PC-9 (cell line): ENCODE measurements around the gene MASP2. TPM values are rescaled to one million over a fixed set of nuclear protein-coding genes. Genes with fewer than 3 reads are reported as not detected.

Experiments
- BruUV-seq: library from RNA; stranded (reverse); fragments of 400-500 nt; replicated peaks from 2 replicates; lab custom pipeline; 2021; lab: Mats Ljungman, UMichigan
- CTCF ChIA-PET: fragments of 300-600 bp; sonication (Branson Sonifier 250); formaldehyde crosslinking; loops from one replicate; lab custom pipeline; 2022; ENCODE audit warnings: antibody characterized with exemption; lab: Charles Lee
- POLR2A ChIA-PET: fragments of 300-600 bp; sonication (Branson Sonifier 250); formaldehyde crosslinking; loops from one replicate; lab custom pipeline; 2022; ENCODE audit warnings: antibody characterized with exemption; ENCODE audit not compliant: unreplicated experiment; lab: Charles Lee
- DNase-seq, 2 experiments: peaks; one replicate each; pipeline versions ENCODE4 v3.0.0 to v3.0.0-alpha.2; 2015 to 2022; ENCODE audit warnings: mixed read lengths in 1 of 2
- H2AFZ ChIP-seq: fragments of 200-600 bp; sonication (generic); 2 replicates; pipeline ENCODE4 v1.8.1; 2017; ENCODE audit warnings: antibody characterized with exemption
- H3F3A ChIP-seq: fragments of 200-600 bp; sonication (generic); 2 replicates; pipeline ENCODE4 v1.8.1; 2017; ENCODE audit warnings: antibody characterized with exemption, mild to moderate bottlenecking, low read depth; ENCODE audit not compliant: insufficient read depth
- H3K27ac ChIP-seq: fragments of 200-600 bp; sonication (generic); 2 replicates; pipeline ENCODE4 v1.6.1; 2016; ENCODE audit warnings: mixed run types
- H3K27me3 ChIP-seq: fragments of 200-600 bp; sonication (generic); 2 replicates; pipeline ENCODE4 v1.6.1; 2016; ENCODE audit warnings: low read depth, mixed run types; ENCODE audit not compliant: insufficient read depth
- H3K36me3 ChIP-seq: fragments of 200-600 bp; sonication (generic); 2 replicates; pipeline ENCODE4 v1.6.1; 2016; ENCODE audit warnings: low read depth, mixed run types
- H3K4me1 ChIP-seq: fragments of 200-600 bp; sonication (generic); replicated peaks from 2 replicates; pipeline ENCODE4 v1.6.1; 2016; ENCODE audit warnings: mixed run types; ENCODE audit not compliant: insufficient read depth
- H3K4me2 ChIP-seq: fragments of 200-600 bp; sonication (generic); 2 replicates; pipeline ENCODE4 v1.6.1; 2017; ENCODE audit warnings: mixed run types
- H3K4me3 ChIP-seq: fragments of 200-600 bp; sonication (generic); 2 replicates; pipeline ENCODE4 v1.6.1; 2016; ENCODE audit warnings: mixed run types
- H3K79me2 ChIP-seq: fragments of 200-600 bp; sonication (generic); 2 replicates; pipeline ENCODE4 v1.6.1; 2017; ENCODE audit warnings: low read depth, mixed run types
- H3K9me2 ChIP-seq: fragments of 200-600 bp; sonication (generic); 2 replicates; pipeline ENCODE4 v1.8.1; 2017; ENCODE audit warnings: mild to moderate bottlenecking; ENCODE audit not compliant: insufficient read depth
- H3K9me3 ChIP-seq: fragments of 200-600 bp; sonication (generic); 2 replicates; pipeline ENCODE4 v1.8.1; 2016; ENCODE audit warnings: low read depth; ENCODE audit not compliant: insufficient read depth
- H4K20me1 ChIP-seq: fragments of 200-600 bp; sonication (generic); 2 replicates; pipeline ENCODE4 v1.8.1; 2017; ENCODE audit not compliant: insufficient read depth
- CTCF ChIP-seq: fragments of 200-600 bp; sonication (generic); conservative IDR thresholded peaks from 2 replicates; pipeline ENCODE4 v1.6.1; 2017; ENCODE audit warnings: mixed run types, antibody characterized with exemption, mild to moderate bottlenecking, moderate library complexity
- EZH2 ChIP-seq: fragments of 200-600 bp; sonication (generic); IDR thresholded peaks from 2 replicates; pipeline ENCODE4 v1.8.0; 2017; ENCODE audit warnings: antibody characterized with exemption, low read depth
- intact Hi-C: fragments of 100-400 bp; cut with micrococcal nuclease; formaldehyde crosslinking; loops from one replicate; pipeline ENCODE4 v1.10.0; 2022; ENCODE audit not compliant: unreplicated experiment
- total RNA-seq: library from RNA; stranded (reverse); gene quantifications from 2 replicates; pipeline ENCODE4 v1.2.3, GENCODE V29; 2021

MASP2 gene
- total RNA-seq, 1 experiment from 2014 or later = not detected

- Histone ChIP-seq H3K4me1 (no peaks in the 10 kb centered on the region), H3K9me3 (no peaks in the 10 kb centered on the region), H3K79me2 (no peaks in the 10 kb centered on the region), H3K36me3 (no peaks in the 10 kb centered on the region), H3K4me3 (no peak overlapping the region), H2AFZ (no peak overlapping the region), H4K20me1 (no peaks in the 10 kb centered on the region), H3K27me3 (no peaks in the 10 kb centered on the region), H3K27ac (no peak overlapping the region), H3K9me2 (no peaks in the 10 kb centered on the region), H3K4me2 (no peak overlapping the region), H3F3A (no peaks in the 10 kb centered on the region)
- intact Hi-C loops = no loop called here
- POLR2A ChIA-PET = no interaction called here
- CTCF ChIA-PET = interaction anchor here (0.7 kb wide), 1 partner anchor 467 kb away, joined by 4 read pairs; no protein-coding TSS in a partner anchor
- TF ChIP-seq EZH2 = no peak
- TF ChIP-seq CTCF = no peak
- BruUV-seq = no TSS peak
- no peak for DNase-seq
Observed at GRCh38 chr1:10989095-10989494, 57.9 kb downstream of the MASP2 start.

GRCh38 chr1:10987840-10988417 lies 59.1 kb downstream of the MASP2 start:
- intact Hi-C loops = no loop called here
- H3K4me1 ChIP-seq = no peaks in the 10 kb centered on the region
- no peaks in the 10 kb centered on the region for H3K36me3 ChIP-seq
- ChIA-PET POLR2A (no interaction called here), CTCF (no interaction called here)
- H3K4me2 ChIP-seq = no peak overlapping the region
- no peaks in the 10 kb centered on the region for H3K9me3 ChIP-seq
- DNase-seq = no peak
- no peaks in the 10 kb centered on the region for H3F3A ChIP-seq
- no peaks in the 10 kb centered on the region for H3K27me3 ChIP-seq
- H3K27ac ChIP-seq = no peak overlapping the region
- no peaks in the 10 kb centered on the region for H4K20me1 ChIP-seq
- TF ChIP-seq EZH2 (no peak), CTCF (no peak)
- no peak overlapping the region for H3K4me3 ChIP-seq
- no peaks in the 10 kb centered on the region for H3K9me2 ChIP-seq
- H3K79me2 ChIP-seq = no peaks in the 10 kb centered on the region
- H2AFZ ChIP-seq = no peak overlapping the region
- no TSS peak for BruUV-seq

- no peak overlapping the region for H2AFZ ChIP-seq
- H3K9me2 ChIP-seq = no peaks in the 10 kb centered on the region
- no peaks in the 10 kb centered on the region for H3K79me2 ChIP-seq
- CTCF ChIA-PET = no interaction called here
- no peaks in the 10 kb centered on the region for H3K27me3 ChIP-seq
- no peaks in the 10 kb centered on the region for H3K4me1 ChIP-seq
- H3K27ac ChIP-seq = no peak overlapping the region
- no TSS peak for BruUV-seq
- H3K4me2 ChIP-seq = no peak overlapping the region
- intact Hi-C loops = no loop called here
- H4K20me1 ChIP-seq = no peaks in the 10 kb centered on the region
- H3F3A ChIP-seq = no peaks in the 10 kb centered on the region
- no peak for DNase-seq
- POLR2A ChIA-PET = no interaction called here
- H3K36me3 ChIP-seq = no peaks in the 10 kb centered on the region
- H3K4me3 ChIP-seq = no peak overlapping the region
- H3K9me3 ChIP-seq = no peaks in the 10 kb centered on the region
- TF ChIP-seq CTCF (no peak), EZH2 (no peak)
Observed at GRCh38 chr1:10986525-10986890, 60.5 kb downstream of the MASP2 start.
